ENCODE results near the gene RPLP1.

- TF ChIP-seq CTCF (IDR thresholded peaks at IDR 0.05; ENCODE audit: low read depth, low read length) (no peak), EZH2phosphoT487 (IDR thresholded peaks at IDR 0.05; ENCODE audit: low read depth) (no peak)
Measured at GRCh38 chr15:69493406-69493805, 40.8 kb downstream of the RPLP1 start.
